ENCODE results near the gene ZNF526. TPM values are rescaled to one million over a fixed set of nuclear protein-coding genes. Genes with fewer than 3 reads are reported as not detected.

The ZNF526 gene
- total and polyA plus RNA-seq, 4 donors = 1.7 to 8.8 (median 3.8) TPM

DNA sequence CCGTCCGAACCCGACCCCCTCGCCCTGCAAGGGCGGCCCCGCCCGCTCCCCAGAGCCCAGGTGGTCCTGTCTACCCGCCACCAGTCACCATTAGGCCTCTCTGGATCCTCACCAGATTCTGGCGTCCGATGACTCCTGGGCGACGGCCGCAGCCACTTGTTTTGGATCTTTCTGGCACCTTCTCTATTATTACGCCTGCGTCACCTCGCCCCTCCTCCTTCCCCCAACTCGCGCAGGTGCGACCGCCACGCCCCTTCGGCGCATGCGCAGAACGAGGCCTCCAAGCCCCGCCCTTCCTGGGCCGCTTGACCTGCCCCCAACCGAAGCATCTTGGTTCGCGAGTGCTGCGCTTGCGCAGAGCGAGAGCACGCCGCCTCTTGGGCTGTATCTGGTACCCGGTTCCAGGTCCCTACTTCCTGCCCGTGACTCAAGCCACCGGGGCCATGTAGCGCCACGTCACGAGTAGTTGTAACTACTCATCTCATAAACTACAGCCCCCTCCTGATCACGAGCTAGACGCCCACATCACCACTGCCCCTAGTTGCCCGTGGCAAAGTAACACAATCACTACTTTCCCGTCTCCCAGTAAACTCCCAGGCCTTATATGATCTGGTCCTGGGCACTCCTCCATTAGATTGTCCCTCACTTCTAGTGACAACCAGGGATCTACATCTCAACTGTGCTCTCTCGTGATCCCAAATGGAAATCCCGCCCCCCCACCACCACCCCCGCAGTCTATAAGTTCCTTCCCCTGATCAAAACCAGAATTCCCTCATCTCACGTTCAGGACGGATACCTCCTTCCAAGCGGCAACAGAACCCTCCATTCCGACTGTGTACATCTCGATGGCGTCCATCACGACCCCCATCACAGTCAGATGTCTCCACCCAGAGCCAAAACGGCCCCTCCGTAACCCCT is 2.3 kb upstream of the ZNF526 start, which contains the start of gene DEDD2 (continued):
- TF ChIP-seq, protein P1, sequence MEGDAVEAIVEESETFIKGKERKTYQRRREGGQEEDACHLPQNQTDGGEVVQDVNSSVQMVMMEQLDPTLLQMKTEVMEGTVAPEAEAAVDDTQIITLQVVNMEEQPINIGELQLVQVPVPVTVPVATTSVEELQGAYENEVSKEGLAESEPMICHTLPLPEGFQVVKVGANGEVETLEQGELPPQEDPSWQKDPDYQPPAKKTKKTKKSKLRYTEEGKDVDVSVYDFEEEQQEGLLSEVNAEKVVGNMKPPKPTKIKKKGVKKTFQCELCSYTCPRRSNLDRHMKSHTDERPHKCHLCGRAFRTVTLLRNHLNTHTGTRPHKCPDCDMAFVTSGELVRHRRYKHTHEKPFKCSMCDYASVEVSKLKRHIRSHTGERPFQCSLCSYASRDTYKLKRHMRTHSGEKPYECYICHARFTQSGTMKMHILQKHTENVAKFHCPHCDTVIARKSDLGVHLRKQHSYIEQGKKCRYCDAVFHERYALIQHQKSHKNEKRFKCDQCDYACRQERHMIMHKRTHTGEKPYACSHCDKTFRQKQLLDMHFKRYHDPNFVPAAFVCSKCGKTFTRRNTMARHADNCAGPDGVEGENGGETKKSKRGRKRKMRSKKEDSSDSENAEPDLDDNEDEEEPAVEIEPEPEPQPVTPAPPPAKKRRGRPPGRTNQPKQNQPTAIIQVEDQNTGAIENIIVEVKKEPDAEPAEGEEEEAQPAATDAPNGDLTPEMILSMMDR (IDR thresholded peaks at IDR 0.05; ENCODE audit: low read depth, low read length, missing input control) = no peak
- TF ChIP-seq NR2F2 (IDR thresholded peaks at IDR 0.05) (no peak), HNF4A (conservative IDR thresholded peaks at IDR 0.05) (peak; percentile 11 to 20), RAD21 (IDR thresholded peaks at IDR 0.05) (no peak), YY1 (IDR thresholded peaks at IDR 0.05) (peak; percentile 92), JUND (IDR thresholded peaks at IDR 0.05) (no peak), FOXA1 (IDR thresholded peaks at IDR 0.05) (no peak), RXRA (IDR thresholded peaks at IDR 0.05) (peak in 1 of 2 donors; percentile 33), EGR1 (IDR thresholded peaks at IDR 0.05; ENCODE audit: low read depth in 2 of 2) (no peak), TAF1 (conservative IDR thresholded peaks at IDR 0.05) (no peak)

DNA sequence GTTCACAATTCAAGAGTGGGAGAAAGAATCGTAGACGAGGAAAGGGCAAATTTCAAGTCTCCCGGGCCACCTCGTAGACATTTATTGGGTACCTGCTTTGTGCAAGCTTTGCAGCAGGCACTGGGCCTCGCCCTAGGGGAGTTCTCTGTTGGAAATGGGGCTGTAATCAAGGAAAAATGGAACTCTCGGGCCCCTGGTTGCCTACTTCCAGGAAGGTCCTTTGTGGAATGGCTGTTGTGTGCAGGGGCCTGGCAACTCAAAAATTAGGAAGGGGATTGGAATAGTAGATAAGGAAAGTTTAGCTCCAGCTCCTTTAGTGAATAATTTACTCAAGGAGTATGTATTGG is 612 bp downstream of the ZNF526 start:
- DNase-seq (ENCODE audit: low spot score) = no peak
- no peaks in the 10 kb centered on the region for H3K9me3 ChIP-seq (ENCODE audit: control insufficient read depth in 4 of 4, low read length in 3 of 4)
- H3K9ac ChIP-seq (ENCODE audit: low read depth in 1 of 2, low read length in 2 of 2) = peak overlapping the region; percentile 10 to 40
- peak overlapping the region; percentile 51 to 98 (median 72) for H3K4me3 ChIP-seq (ENCODE audit: low read depth in 1 of 3, low read length in 3 of 3)
- peaks cover 0 to 16% (median 6%) of the 10 kb centered on the region in 4 donors for H3K36me3 ChIP-seq (ENCODE audit: control insufficient read depth in 4 of 4, insufficient read depth in 3 of 4, low read depth in 1 of 4, low read length in 3 of 4)
- no peaks in the 10 kb centered on the region for H3K27me3 ChIP-seq (ENCODE audit: control insufficient read depth in 4 of 4, insufficient read depth in 4 of 4, low read length in 3 of 4)
- TF ChIP-seq, protein P2, sequence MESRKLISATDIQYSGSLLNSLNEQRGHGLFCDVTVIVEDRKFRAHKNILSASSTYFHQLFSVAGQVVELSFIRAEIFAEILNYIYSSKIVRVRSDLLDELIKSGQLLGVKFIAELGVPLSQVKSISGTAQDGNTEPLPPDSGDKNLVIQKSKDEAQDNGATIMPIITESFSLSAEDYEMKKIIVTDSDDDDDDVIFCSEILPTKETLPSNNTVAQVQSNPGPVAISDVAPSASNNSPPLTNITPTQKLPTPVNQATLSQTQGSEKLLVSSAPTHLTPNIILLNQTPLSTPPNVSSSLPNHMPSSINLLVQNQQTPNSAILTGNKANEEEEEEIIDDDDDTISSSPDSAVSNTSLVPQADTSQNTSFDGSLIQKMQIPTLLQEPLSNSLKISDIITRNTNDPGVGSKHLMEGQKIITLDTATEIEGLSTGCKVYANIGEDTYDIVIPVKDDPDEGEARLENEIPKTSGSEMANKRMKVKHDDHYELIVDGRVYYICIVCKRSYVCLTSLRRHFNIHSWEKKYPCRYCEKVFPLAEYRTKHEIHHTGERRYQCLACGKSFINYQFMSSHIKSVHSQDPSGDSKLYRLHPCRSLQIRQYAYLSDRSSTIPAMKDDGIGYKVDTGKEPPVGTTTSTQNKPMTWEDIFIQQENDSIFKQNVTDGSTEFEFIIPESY (IDR thresholded peaks at IDR 0.05) = no peak
- TF ChIP-seq JUND (IDR thresholded peaks at IDR 0.05) (no peak), HNF4G (IDR thresholded peaks at IDR 0.05) (no peak), FOXA2 (IDR thresholded peaks at IDR 0.05) (no peak), NR2F2 (IDR thresholded peaks at IDR 0.05) (no peak), HNF4A (conservative IDR thresholded peaks at IDR 0.05) (no peak), TAF1 (conservative IDR thresholded peaks at IDR 0.05) (no peak), YY1 (IDR thresholded peaks at IDR 0.05) (no peak), SP1 (IDR thresholded peaks at IDR 0.05) (no peak), GABPA (IDR thresholded peaks at IDR 0.05 in 1 of 2, conservative IDR thresholded peaks at IDR 0.05 in 1 of 2) (no peak), EGR1 (IDR thresholded peaks at IDR 0.05; ENCODE audit: low read depth in 2 of 2) (no peak)
- TF ChIP-seq, protein P3, sequence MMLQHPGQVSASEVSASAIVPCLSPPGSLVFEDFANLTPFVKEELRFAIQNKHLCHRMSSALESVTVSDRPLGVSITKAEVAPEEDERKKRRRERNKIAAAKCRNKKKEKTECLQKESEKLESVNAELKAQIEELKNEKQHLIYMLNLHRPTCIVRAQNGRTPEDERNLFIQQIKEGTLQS (IDR thresholded peaks at IDR 0.05) = no peak
- TF ChIP-seq, protein P4, sequence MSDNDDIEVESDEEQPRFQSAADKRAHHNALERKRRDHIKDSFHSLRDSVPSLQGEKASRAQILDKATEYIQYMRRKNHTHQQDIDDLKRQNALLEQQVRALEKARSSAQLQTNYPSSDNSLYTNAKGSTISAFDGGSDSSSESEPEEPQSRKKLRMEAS (IDR thresholded peaks at IDR 0.05) = no peak
- TF ChIP-seq, protein P1 (IDR thresholded peaks at IDR 0.05; ENCODE audit: low read depth, low read length, missing input control) = no peak
- no peak overlapping the region for H3K27ac ChIP-seq (ENCODE audit: low read depth in 1 of 2, low read length in 2 of 2)
- H3K4me1 ChIP-seq (ENCODE audit: control insufficient read depth in 4 of 4, insufficient read depth in 4 of 4, low read length in 3 of 4) = peaks cover 16 to 30% (median 25%) of the 10 kb centered on the region in 4 donors
- 2% methylated on average over 6 of the region's 6 CpGs for WGBS
